Breast epithelium (tissue), 3 donors: ENCODE data around the gene TOMM70.

Experiments used
- POLR2A ChIP-seq: fragments of 450-650 bp; IDR thresholded peaks from one replicate; pipeline ENCODE4 v1.6.1; 2016; ENCODE audit warnings: antibody characterized with exemption, mild to moderate bottlenecking, moderate library complexity
- POLR2AphosphoS5 ChIP-seq, 3 donors: sonication (generic); formaldehyde crosslinking; IDR thresholded peaks; one replicate each; pipeline ENCODE4 v1.6.1; 2017; ENCODE audit warnings: antibody characterized with exemption in 3 of 3
- TF ChIP-seq, protein P1 (sequence below), 3 donors: fragments of 450-650 bp; IDR thresholded peaks; one replicate each; pipeline ENCODE4 v1.5.1; 2016 to 2017; ENCODE audit warnings: antibody characterized with exemption in 3 of 3, mild to moderate bottlenecking in 3 of 3, moderate library complexity in 3 of 3

DNA sequence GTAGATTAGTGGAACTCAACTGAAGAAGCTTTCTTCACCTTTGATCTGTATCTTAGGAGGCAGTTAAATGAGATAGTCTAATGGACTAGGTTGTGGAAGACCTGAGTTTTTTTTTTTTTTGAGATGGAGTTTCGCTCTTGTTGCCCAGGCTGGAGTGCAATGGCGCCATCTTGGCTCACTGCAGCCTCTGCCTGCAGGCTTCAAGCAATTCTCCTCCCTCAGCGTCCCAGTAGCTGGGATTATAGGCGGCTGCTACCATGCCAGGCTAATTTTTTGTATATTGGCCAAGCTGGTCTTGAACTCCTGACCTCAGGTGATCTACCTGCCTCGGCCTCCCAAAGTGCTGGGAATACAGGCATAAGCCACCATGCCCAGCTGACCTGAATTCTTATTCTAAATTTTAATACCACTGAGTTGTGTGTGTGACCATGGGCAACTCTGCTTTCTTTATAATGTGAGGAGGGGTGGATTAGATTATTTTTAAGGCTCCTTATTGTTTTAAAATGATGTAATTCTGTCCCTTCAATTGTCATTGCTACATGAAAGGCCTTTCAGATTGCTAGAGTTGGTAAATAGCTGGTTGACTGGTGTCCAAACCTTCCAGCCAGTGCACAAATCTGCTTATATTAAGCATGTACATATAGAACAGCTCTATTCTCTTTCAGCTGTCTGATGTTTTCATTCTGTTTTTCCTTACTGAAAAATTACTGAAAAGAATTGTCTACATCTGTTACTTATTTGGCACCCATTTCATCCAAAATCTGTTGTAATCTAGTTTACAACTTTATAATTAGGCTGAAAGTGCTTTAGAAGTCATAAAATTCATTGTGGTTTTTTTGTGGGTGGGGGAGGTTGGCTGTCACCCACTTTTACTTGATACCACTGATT, 2.7 kb upstream of the TOMM70 start:
- TF ChIP-seq, protein P1, sequence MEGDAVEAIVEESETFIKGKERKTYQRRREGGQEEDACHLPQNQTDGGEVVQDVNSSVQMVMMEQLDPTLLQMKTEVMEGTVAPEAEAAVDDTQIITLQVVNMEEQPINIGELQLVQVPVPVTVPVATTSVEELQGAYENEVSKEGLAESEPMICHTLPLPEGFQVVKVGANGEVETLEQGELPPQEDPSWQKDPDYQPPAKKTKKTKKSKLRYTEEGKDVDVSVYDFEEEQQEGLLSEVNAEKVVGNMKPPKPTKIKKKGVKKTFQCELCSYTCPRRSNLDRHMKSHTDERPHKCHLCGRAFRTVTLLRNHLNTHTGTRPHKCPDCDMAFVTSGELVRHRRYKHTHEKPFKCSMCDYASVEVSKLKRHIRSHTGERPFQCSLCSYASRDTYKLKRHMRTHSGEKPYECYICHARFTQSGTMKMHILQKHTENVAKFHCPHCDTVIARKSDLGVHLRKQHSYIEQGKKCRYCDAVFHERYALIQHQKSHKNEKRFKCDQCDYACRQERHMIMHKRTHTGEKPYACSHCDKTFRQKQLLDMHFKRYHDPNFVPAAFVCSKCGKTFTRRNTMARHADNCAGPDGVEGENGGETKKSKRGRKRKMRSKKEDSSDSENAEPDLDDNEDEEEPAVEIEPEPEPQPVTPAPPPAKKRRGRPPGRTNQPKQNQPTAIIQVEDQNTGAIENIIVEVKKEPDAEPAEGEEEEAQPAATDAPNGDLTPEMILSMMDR (IDR thresholded peaks at IDR 0.05), result no peak
- TF ChIP-seq POLR2AphosphoS5 (IDR thresholded peaks at IDR 0.05), result no peak
- no peak for TF ChIP-seq POLR2A
